ENCODE measurements around the gene CHN1.

DNA sequence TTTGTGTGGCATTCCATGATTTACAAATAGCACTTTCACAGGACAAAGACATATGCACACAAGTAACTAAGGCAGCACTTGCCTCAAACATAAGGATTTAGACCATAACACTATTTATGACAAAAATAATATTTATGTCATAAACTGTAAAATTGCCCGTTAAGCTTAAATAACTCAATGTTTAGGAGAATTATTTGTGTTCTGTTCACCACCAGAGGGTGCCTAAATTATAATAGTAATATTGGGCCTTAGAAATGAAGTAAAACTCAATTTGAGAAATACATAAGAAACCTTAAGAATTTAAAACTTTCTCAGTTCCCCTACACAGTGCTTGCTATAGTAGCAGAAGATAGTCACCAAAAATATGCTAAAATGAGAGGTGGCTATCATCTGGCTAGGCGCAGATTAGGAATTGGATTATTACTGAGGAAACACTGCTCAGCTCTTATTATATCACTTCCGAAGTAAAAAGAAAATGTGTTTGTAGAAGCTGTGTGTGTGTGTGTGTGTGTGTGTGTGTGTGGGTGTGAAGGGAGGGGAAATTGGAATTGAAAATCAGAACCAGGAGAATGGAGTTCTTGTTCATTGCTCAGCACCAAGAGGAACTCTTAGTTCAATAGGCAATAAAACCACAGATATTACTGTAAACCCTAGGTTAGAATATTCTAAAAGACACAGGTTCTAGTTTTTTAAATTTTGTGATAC lies 4.9 kb upstream of the CHN1 start:
- TF ChIP-seq, protein P1, sequence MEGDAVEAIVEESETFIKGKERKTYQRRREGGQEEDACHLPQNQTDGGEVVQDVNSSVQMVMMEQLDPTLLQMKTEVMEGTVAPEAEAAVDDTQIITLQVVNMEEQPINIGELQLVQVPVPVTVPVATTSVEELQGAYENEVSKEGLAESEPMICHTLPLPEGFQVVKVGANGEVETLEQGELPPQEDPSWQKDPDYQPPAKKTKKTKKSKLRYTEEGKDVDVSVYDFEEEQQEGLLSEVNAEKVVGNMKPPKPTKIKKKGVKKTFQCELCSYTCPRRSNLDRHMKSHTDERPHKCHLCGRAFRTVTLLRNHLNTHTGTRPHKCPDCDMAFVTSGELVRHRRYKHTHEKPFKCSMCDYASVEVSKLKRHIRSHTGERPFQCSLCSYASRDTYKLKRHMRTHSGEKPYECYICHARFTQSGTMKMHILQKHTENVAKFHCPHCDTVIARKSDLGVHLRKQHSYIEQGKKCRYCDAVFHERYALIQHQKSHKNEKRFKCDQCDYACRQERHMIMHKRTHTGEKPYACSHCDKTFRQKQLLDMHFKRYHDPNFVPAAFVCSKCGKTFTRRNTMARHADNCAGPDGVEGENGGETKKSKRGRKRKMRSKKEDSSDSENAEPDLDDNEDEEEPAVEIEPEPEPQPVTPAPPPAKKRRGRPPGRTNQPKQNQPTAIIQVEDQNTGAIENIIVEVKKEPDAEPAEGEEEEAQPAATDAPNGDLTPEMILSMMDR (IDR thresholded peaks at IDR 0.05): no peak
- TF ChIP-seq POLR2A (IDR thresholded peaks at IDR 0.05): no peak

All from thyroid gland (tissue), 4 donors.